Uterus (tissue), 4 donors: ENCODE measurements around the gene DCAF12L2. TPM values are rescaled to one million over a fixed set of nuclear protein-coding genes. Genes with fewer than 3 reads are reported as not detected.

ENCODE experiments used
- DNase-seq, 2 donors: peaks; one replicate each; pipeline ENCODE4 v3.0.0-alpha.2; 2019 to 2020
- H3K27ac ChIP-seq, 2 donors: fragments of 200-600 bp; sonication (generic); 1 replicate in 1 of 2; 2 replicates in 1 of 2; pipeline ENCODE4 v1.5.1; 2016 to 2018
- H3K27me3 ChIP-seq, 2 donors: fragments of 200-600 bp; sonication (generic); one replicate each; pipeline ENCODE4 v1.5.1; 2018 to 2019; ENCODE audit warnings: control low read depth in 1 of 2
- H3K36me3 ChIP-seq, 2 donors: fragments of 200-600 bp; sonication (generic); one replicate each; pipeline ENCODE4 v1.5.1; 2019; ENCODE audit warnings: control low read depth in 1 of 2
- H3K4me1 ChIP-seq, 2 donors: fragments of 200-600 bp; sonication (generic); one replicate each; pipeline ENCODE4 v1.5.1; 2018 to 2019; ENCODE audit warnings: control low read depth in 1 of 2
- H3K4me3 ChIP-seq, 2 donors: fragments of 200-600 bp; sonication (generic); 1 replicate in 1 of 2; 2 replicates in 1 of 2; pipeline ENCODE4 v1.5.1; 2018 to 2019; ENCODE audit warnings: mild to moderate bottlenecking in 1 of 2
- H3K9me3 ChIP-seq, 2 donors: fragments of 200-600 bp; sonication (generic); one replicate each; pipeline ENCODE4 v1.5.1; 2019; ENCODE audit warnings: control low read depth in 1 of 2
- POLR2A ChIP-seq, 2 donors: fragments of 450-650 bp; IDR thresholded peaks; one replicate each; pipeline ENCODE4 v1.6.1; 2016; ENCODE audit warnings: antibody characterized with exemption in 2 of 2, mild to moderate bottlenecking in 1 of 2, moderate library complexity in 1 of 2
- intact Hi-C: fragments of 100-400 bp; cut with DNase I; formaldehyde crosslinking; loops from one replicate; pipeline ENCODE4 v1.15.1; 2023; ENCODE audit warnings: low total_unique reads
- total RNA-seq, 4 donors: library from RNA; depleted of rRNA in 3 of 4; stranded (reverse); fragments of >200 nt in 3 of 4; gene quantifications; one replicate each; pipeline versions ENCODE4 v1.1.0 to v1.2.4, GENCODE V29; 2014 to 2023
- TF ChIP-seq, protein P1 (sequence below), 4 experiments: fragments of 200-600 bp in 2 of 4; fragments of 450-650 bp in 2 of 4; sonication (generic) in 2 of 4; IDR thresholded peaks; one replicate each; pipeline ENCODE4 v1.5.1; 2016 to 2019; ENCODE audit warnings: antibody characterized with exemption in 4 of 4, mild to moderate bottlenecking in 2 of 4, moderate library complexity in 1 of 4
- donor health status: DM: yes; HTN: yes; CAD: no.

The DCAF12L2 gene
- total RNA-seq, 4 donors from 2014 or later, result 0.51 to 9.5 (median 1.7) TPM

DNA sequence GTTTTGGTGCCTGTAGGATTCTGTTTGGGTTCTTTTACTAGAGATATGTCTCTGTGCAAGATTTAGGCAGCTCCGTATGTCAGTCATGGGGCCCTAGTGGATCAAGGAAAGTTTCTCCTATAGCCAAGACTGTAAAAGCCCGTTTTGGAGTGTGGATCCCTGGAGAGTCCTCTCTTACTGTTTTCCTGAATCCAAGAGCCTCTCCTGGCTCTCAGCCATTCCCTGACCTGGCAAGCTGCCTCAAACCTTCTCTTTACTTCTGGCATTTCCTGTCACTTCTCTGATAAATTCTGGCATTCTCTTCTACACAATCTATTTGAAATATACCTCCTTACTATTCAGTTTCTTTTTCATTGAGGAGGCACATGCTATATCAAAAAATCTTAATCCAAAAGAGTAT lies 41.4 kb downstream of the DCAF12L2 start:
- intact Hi-C loops, result no loop called here

More for the DNA sequence above, 41.4 kb downstream of the DCAF12L2 start:
- Histone ChIP-seq H3K27me3 (no peaks in the 10 kb centered on the region), H3K36me3 (no peaks in the 10 kb centered on the region), H3K4me3 (no peak overlapping the region), H3K9me3 (no peaks in the 10 kb centered on the region), H3K4me1 (no peaks in the 10 kb centered on the region), H3K27ac (no peak overlapping the region)
- no peak for DNase-seq
- TF ChIP-seq, protein P1, sequence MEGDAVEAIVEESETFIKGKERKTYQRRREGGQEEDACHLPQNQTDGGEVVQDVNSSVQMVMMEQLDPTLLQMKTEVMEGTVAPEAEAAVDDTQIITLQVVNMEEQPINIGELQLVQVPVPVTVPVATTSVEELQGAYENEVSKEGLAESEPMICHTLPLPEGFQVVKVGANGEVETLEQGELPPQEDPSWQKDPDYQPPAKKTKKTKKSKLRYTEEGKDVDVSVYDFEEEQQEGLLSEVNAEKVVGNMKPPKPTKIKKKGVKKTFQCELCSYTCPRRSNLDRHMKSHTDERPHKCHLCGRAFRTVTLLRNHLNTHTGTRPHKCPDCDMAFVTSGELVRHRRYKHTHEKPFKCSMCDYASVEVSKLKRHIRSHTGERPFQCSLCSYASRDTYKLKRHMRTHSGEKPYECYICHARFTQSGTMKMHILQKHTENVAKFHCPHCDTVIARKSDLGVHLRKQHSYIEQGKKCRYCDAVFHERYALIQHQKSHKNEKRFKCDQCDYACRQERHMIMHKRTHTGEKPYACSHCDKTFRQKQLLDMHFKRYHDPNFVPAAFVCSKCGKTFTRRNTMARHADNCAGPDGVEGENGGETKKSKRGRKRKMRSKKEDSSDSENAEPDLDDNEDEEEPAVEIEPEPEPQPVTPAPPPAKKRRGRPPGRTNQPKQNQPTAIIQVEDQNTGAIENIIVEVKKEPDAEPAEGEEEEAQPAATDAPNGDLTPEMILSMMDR (IDR thresholded peaks at IDR 0.05), result no peak
- no peak for TF ChIP-seq POLR2A (IDR thresholded peaks at IDR 0.05)
